Posterior cingulate gyrus (tissue), 11 donors: ENCODE data around the gene PPCDC.
A peak's percentile ranks its signal among the peaks of the same experiment; 100 is the strongest.

Experiments
- DNase-seq, 10 donors: peaks; one replicate each; pipeline versions ENCODE4 v3.0.0 to v3.0.0-alpha.2; 2020 to 2021; ENCODE audit warnings: mixed read lengths in 3 of 10
- intact Hi-C: fragments of 100-400 bp; cut with DNase I; formaldehyde crosslinking; loops from one replicate; pipeline ENCODE4 v1.15.1; 2023

Gene PPCDC

DNA sequence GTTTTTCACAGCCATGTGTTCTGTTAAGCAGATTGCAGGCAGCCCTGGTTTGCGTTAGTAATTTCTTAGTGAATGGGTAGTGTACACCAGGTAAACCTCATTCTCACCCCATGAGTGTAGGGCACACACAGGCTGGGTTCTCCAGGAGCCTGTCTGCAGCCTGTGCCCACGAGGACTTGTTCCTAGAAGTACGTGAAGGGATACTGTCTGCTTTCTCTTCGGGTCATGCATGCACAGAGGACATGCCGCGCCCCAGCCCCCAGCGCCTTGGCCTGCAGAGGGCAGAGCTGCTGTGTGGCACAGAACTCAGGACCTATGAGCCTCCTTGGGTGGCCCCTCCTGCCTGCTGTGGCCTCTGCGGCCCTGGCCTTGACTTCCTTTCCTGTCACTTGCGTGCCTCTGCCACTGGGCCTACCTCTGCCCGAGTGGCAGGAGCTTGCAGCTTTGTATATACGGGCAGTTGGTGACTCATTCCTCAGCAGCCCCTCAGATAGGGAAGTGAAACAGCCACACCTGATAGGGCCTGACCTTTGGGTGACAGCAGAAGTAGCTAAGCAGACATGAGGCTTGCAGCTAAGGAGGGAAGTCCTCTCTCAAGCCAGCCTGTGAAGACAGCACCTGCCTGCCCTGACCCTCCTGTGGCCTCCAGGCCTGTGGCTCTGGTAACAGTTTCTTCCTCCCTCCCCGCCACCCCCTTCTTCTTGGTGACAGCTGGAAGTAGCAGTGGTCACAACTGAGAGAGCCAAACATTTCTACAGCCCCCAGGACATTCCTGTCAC is 19.5 kb downstream of the PPCDC start:
- intact Hi-C loops = loop anchor here (5.0 kb wide), 1 partner anchor 159 kb away; the partner anchor contains the start of gene C15orf39
- peak in 9 of 10 donors; percentile 38 to 94 (median 62) for DNase-seq

DNA sequence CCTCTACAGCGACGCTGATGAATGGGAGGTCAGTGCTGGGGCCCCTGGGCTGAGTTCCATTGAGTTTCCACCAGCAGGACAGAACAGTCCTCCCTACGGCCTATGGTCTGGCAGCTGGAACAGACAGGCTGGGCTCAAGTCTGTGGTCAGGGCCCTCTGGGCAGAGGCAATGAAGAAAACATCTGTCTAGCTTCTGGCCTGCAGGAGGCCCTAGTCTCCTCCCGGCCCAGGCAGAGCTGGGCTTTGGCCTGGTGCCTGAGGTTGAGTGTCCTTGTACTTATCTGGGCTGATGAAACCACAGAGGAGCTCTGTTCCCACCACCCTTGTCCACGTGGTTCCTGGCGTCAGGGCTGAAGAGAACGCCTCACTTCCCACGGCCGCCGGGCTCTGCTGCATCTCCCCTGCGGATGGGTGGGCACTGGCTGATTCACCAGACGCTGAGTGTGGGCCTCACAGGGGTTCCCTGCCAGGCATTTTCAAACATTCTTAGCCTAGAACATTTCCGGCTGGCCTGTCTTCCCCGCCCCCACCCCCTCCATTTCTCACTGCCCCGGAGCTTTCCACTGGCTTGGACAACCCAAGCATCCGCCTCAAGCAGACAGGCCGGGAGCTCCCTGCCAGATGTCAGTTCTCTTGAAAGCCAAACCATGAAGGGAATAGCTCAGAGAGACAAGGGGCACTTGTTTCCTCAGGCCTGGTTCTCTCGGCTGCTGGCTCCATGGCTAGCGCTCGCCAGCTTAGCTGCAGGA is 20.3 kb downstream of the PPCDC start:
- intact Hi-C loops = loop anchor here (5.0 kb wide), 1 partner anchor 159 kb away; the partner anchor contains the start of gene C15orf39
- peak; percentile 82 to 98 (median 88) for DNase-seq

DNA sequence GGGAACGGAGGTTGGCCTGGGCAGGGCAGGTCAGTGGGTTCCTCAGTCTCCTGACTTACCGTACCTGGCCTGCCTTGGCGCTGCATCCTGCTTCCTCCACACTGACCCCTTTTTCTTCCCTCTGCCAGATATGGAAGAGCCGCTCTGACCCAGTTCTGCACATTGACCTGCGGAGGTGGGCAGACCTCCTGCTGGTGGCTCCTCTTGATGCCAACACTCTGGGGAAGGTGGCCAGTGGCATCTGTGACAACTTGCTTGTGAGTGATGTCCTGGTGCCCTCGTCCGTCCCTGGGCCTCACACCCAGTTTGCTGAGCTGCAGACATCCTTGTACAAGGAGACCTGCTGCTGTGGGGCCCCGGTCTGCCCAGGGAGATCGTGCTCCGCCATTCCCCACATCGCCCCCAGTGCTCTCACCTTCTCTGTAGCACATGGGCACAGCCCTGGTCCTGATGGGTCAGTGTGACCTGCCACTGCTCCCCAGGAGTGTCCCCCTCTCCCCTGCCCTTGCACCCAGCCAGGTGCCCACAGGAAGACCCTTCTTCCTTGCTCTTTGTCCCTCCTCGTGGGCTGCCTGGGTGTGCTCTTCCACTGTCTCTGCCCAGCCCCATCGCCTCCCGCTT is 21.0 kb downstream of the PPCDC start:
- intact Hi-C loops = loop anchor here (5.0 kb wide), 1 partner anchor 158 kb away; the partner anchor contains the start of gene C15orf39
- DNase-seq = peak in 2 of 10 donors; percentile 57 to 73

DNA sequence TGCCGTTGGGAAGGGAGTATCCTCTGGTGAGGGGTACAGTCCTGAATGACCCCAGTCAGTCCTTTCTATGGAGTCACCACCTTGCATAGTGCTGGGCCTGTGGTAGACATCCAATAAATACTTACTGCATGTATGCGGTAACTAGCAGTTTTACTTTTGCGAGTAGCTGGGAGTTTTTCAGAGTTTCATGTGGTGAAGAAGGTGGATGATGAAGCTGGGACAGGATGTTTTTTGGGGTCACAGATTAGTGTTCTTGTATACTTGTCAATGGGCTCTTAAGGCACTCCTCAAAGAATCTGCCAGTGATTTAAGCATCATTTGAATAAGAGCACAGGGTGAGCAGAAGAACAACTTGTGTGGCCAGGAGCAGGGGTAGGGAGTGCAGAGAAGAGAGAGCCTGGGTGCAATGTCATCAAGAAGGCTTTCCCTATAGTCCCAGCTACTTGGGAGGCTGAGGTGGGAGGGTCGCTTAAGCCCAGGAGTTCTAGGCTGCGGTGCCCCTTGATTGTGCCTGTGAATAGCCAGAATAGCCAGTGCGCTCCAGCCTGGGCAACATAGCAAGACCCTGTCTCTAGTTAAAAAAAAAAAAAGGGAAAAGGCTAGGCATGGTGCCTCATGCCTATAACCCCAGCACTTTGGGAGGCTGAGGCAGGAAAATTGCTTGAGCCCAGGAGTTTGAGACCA is 22.1 kb downstream of the PPCDC start:
- peak in 2 of 10 donors; percentile 14 to 25 for DNase-seq
- intact Hi-C loops = no loop called here

DNA sequence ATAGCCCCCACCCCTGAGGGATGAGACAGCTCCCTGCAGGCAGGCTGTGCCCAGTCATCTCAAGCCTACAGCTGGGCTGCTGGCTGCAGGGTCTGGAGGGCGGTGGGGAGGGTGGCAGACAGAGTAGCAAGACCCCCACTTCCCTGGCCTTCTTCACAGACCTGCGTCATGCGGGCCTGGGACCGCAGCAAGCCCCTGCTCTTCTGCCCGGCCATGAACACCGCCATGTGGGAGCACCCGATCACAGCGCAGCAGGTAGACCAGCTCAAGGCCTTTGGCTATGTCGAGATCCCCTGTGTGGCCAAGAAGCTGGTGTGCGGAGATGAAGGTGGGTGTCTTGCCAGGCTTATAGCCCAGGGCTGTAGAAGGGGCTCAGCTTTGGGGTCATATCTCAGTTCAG is 25.0 kb downstream of the PPCDC start:
- intact Hi-C loops = no loop called here

DNA sequence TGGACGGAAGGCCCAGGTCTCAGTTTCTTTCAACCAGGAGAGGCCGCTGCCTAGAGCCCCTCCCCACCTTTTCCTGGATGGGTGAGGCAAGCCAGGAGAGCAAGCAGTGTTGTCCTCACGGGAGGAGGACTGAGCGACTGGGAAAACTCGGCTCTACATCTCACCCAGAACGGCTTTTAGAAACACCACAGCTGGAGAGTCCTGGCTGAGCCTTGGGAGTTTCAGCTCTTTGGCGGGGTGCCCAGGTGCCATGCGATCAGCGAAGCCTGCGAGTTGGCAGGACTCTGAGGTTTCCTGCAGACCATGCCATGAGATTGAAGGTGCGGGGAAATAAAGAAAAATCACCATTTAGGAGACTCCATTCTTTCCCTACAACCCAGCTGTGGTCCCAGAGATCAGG is 26.0 kb downstream of the PPCDC start:
- intact Hi-C loops = no loop called here
- peak; percentile 69 to 96 (median 79) for DNase-seq

More for the DNA sequence above, 25.0 kb downstream of the PPCDC start:
- peak in 1 of 10 donors; percentile 55 for DNase-seq

DNA sequence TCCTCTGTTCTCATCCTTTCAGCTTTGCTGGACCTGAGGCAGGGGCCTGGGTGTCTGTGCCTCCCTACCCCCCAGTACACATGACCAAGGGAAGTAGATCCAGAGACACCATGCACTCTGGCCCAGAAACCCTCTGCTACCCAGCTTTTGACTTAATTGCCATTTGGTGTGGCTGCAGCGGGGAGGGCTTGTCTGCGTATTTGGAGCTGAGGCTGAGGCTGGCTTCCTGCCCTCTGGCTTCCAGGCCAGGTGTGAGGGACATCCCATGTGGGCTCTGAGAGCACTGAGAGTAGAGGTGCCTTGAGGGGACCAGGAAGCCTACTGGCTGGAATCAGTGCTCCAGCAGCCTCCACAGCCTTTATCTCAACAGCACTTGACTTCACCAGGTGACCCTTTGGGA is 26.9 kb downstream of the PPCDC start:
- intact Hi-C loops = no loop called here
- DNase-seq = peak in 2 of 10 donors; percentile 23 to 55

DNA sequence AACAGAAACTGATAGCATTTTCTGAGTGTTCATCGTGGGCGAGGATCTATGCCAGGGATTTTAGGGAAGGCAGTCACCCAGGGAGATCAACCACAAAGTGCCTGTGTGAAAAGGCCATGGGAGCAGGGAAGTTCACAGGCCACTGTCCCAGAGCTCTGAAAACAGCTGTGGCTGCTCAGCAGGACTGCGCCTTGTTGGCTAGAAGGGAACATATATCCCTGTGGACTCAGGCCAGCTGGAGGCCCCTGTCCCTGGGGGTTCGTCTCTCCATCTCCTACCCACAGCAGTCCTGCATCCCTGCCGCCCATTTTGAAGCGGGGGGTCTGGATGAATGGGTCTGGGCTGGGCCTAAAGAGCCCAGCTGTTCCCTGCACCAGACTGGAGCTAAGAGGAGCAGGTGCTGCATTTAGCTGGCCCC is 27.8 kb downstream of the PPCDC start:
- intact Hi-C loops = no loop called here
- peak in 2 of 10 donors; percentile 48 to 70 for DNase-seq

DNA sequence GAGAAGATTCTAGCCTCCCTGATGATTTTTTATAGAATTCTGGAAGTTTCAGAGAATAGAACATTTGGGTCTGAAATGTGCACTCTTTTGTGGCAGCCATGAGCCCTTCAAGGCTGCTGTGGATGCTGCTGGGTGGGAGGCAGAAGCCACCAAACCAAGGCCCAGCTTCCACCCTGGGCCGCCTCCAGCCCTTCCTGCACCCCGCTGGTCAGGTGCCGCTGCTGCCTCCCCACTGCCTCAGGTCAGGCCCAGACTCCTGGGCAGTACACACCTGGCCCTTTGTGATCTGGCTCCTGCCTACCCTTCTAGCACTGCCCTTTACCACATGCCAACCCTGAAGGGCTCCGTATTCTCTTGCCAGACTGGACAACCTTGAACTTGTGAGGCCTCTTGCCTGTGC is 28.3 kb downstream of the PPCDC start:
- DNase-seq = peak in 3 of 10 donors; percentile 29 to 57 (median 41)
- intact Hi-C loops = no loop called here

DNA sequence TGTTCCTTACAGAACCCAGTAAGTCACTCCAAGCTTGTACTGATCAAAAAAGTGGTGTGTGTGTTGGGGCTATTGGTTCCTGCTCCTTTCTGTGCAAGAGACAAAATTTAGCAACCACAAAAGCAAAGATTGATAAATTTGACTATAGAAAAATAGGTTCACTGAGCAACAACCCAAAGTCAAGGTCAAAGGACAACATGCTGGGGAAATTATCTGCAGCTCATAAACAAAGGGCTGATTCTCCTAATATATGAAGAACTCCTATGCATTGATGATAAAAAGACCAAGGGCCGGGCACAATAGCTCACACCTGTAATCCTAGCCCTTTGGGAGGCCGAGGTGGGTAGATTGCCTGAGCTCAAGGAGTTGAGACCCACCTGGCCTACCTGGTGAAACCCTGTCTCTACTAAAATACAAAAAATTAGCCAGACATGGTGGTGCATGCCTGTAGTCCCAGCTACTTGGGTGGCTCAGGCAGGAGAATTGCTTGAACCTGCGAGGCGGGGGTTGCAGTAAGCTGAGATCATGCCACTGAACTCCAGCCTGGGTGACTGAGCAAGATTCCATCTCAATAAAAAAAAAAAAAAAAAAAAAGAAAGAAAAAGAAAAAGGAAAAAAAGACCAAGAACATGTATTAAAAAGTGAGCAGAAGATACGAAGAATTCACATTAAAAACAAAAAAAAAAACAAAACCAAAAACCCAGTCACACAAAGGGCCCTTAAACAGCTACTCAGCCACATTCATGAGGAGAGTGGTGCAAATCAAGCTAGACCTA is 29.8 kb downstream of the PPCDC start:
- intact Hi-C loops = no loop called here

DNA sequence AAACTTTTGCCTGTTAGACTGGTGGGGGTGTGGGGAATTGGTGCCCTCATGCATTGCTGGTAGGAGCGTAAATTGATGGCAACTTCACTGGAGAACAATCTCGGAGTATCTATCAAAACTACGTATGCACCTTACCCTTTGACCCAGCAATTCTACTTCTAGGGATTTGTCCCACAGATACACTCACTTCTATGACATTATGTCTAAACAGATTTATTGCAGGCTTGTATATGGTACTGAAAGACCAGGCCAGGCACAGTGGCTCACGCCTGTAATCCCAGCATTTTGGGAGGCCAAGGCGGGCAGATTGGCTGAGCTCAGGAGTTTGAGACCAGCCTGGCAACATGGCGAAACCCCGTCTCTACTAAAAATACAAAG is 30.3 kb downstream of the PPCDC start:
- DNase-seq = peak in 2 of 10 donors; percentile 7 to 19
- intact Hi-C loops = no loop called here

More for the DNA sequence above, 29.8 kb downstream of the PPCDC start:
- DNase-seq = peak in 2 of 10 donors; percentile 4 to 26

DNA sequence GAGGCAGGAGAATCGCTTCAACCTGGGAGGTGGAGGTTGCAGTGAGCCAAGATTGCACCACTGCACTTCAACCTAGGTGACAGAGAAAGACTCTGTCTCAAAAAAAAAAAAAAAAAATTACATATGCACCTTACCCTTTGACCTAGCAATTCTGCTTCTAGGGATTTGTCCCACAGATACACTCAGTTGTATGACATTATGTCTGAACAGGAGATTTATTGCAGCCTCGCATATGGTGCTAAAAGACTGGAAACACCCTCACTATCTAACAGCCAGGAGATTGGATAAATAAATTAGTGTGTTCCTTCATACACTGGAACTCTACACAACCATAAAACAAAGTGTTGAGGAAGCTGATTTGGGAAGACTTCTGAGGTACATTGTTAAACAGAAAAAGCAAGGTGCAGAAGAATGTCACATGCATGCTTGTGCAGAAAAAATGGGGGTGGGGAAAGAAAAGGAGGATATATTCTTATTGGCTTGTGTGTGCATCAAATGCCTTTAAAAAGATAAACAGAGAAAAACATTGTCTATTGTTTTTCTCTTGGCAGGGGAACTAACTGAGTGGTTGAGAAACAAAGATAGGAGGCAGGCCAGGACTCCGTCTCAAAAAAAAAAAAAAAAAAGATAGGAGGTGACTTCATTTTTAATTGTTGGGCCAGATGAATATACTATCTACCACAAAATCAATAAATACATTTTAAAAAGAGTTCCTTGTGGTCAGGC is 30.9 kb downstream of the PPCDC start:
- DNase-seq = no peak
- intact Hi-C loops = no loop called here

DNA sequence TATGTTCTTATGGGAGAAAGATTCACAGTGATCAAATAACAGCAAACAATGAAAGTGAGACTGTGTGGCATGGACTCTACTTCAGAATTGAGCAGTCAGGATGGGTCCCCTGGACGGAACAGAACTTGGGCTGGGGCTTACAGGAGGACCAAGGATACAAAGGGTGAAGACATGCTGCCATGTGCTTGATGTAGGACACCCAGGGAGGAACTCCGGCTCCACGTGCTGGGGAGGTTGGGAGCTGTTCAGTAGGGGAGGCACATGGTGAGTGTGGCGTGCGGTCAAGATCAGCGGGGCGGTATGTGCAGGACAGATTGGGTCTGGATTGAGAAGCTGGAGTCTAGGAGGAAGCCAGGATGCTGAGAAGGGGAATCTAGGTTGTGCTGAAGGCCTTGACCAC is 32.6 kb downstream of the PPCDC start:
- intact Hi-C loops = no loop called here
- peak in 3 of 10 donors; percentile 22 to 67 (median 49) for DNase-seq

DNA sequence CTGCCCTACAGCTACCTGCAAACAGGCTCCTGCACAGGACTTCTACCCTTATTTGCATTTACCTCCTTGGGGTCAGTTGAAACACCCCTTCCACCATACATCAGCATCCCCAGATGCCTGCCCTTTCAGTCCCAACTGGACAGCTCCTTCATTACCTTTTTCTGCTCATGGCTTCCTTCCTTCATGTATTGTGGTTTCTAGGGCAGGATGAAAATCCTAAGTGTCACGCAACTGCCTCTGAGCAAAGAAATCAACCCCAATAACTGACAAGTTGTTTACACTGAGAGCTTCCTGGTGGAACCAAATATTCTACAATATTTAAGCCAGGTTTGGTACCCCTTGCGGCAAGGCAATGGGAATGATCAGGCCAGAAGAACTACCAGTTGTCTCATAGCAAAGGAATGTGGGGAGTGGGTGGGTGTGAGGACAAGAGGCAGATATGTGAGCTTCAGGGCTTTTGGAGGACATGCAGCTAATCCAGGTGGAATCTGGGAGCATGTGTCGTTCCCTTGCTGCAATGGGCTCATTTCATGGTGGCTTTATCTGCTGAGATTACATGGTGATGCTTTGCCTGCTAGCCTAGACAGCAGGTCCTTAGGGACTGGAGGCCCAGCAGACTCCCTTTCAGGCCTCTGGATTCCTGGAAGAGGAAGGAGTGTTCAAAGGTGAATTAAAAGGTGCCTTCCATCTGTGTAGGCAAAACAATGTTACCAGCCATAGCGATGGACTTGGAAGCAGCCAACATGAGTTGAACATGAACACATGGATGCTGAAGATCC is 34.9 kb downstream of the PPCDC start:
- DNase-seq = no peak
- intact Hi-C loops = no loop called here

DNA sequence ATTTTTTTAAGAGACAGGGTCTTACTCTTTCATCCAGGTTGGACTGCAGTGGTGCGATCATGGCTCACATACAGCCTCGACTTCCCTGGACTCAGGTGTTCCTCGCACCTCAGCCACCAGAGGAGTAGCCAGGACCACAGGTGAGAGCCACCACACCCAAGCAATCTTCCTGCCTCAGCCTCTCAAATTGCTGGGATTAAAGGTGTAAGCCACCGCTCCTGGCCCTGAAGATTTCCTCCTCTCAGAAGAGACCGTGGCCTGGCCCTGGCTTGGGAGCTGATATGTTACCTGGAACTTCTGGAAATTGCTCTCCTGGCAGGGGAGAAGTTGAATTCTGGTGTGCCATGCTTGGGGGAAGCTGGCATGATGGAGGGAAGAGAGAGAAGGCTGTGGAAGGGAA is 36.2 kb downstream of the PPCDC start:
- DNase-seq = no peak
- intact Hi-C loops = no loop called here

DNA sequence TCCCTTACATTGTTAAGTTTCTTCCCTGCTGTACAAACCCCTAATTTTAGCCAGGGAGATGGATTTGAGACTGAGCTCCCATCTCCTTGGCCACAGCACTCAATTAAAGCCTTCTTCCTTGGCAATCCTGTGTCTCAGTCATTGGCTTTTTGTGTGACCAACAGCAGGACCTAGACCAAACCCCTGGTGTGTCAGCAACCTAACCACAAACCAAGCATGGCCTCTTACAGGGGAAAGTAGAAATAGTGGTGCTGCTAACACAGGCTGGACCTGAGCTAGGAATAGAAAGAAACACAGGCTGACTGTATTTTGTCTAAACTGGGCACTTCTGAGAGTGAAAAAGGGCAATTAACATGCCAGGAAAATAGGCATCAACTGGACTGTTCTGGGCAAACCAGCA is 37.9 kb downstream of the PPCDC start:
- no peak for DNase-seq
- intact Hi-C loops = no loop called here

DNA sequence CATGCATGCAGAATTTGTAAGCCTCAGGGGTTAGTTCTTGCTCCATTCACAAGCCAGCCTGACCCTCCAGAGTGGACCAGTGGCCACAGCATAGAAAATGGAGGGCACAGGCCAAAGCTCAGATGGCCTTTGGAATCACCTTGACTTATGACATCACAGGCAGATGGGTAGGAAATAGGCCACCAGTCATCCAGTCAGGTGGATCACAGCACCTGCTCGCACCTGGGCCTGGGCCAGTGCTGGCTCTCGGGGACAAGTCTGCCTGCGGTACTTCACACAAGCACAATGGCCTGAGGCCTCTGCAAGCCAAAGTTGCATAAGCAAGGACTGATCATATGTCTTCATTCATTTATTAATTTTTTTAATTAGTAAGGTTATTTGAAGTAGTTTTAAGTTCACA is 39.3 kb downstream of the PPCDC start:
- intact Hi-C loops = no loop called here
- no peak for DNase-seq

DNA sequence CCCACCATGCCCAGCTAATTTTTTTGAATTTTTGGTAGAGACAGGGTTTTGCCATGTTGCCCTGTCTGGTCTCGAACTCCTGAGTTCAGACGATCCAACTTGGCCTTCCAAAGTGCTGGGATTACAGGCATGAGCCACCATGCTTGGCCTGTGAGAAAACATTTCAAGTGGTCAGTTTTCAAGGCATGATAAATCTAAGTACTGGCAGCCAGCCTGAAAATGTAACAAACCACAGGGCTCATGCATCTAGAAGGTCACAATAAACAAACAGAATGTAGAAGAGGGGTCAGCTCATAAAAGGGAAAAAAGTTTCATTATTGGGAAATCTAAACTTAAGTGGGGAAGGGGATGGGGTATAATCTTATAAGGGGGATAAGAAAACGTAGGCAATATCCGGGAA is 39.9 kb downstream of the PPCDC start:
- intact Hi-C loops = no loop called here
- no peak for DNase-seq
